Peyer's patch (tissue), 4 donors: Measurements from ENCODE around the gene DPF1.

ENCODE experiments used
- CTCF ChIP-seq, 6 experiments: fragments of 450-650 bp in 4 of 6; fragments of 200-600 bp in 2 of 6; sonication (generic) in 1 of 6; IDR thresholded peaks; one replicate each; pipeline ENCODE4 v1.5.1; 2017 to 2019; ENCODE audit warnings: antibody characterized with exemption in 6 of 6, mild to moderate bottlenecking in 3 of 6, moderate library complexity in 1 of 6
- POLR2A ChIP-seq, 2 donors: fragments of 450-650 bp; IDR thresholded peaks; one replicate each; pipeline ENCODE4 v1.5.1; 2017; ENCODE audit warnings: antibody characterized with exemption in 2 of 2, mild to moderate bottlenecking in 2 of 2, moderate library complexity in 2 of 2

GRCh38 chr19:38251564-38252051, 27.6 kb upstream of the DPF1 start:
- no peak for TF ChIP-seq CTCF (IDR thresholded peaks at IDR 0.05)
- TF ChIP-seq POLR2A (IDR thresholded peaks at IDR 0.05), result peak in 1 of 2 donors; percentile 14
